K562 (cell line): ENCODE measurements around the gene NOA1. TPM values are rescaled to one million over a fixed set of nuclear protein-coding genes. Genes with fewer than 3 reads are reported as not detected.

Experiments used
- FOSL1 ChIP-seq: fragments of 200-800 bp; sonication (Bioruptor generic); conservative IDR thresholded peaks from 2 replicates; pipeline ENCODE4 v1.6.1; 2016; ENCODE audit warnings: missing genetic modification characterization, missing compliant biosample characterization
- HDAC2 ChIP-seq: fragments of 450-650 bp; IDR thresholded peaks from 2 replicates; pipeline ENCODE4 v1.6.1; 2016; ENCODE audit warnings: mild to moderate bottlenecking
- HDAC3 ChIP-seq: fragments of 450-650 bp; IDR thresholded peaks from 2 replicates; pipeline ENCODE4 v1.6.1; 2018; ENCODE audit warnings: borderline replicate concordance, mild to moderate bottlenecking, moderate library complexity; ENCODE audit not compliant: partially characterized antibody
- HNRNPLL ChIP-seq: fragments of 200-400 bp; formaldehyde crosslinking; IDR thresholded peaks from 2 replicates; pipeline ENCODE4 v1.6.1; 2017; ENCODE audit warnings: low read length, low read depth, mild to moderate bottlenecking; ENCODE audit not compliant: poor library complexity, severe bottlenecking
- JUN ChIP-seq, 2 experiments: sonication (generic) in 1 of 2; formaldehyde crosslinking in 1 of 2; IDR thresholded peaks; 2 replicates each; pipeline versions ENCODE4 v1.6.1 to v1.8.0; 2012 to 2022; ENCODE audit warnings: borderline replicate concordance in 2 of 2, mild to moderate bottlenecking in 2 of 2, improper control_type of control experiment in 1 of 2, low read depth in 1 of 2, low read length in 1 of 2, missing genetic modification reagents in 1 of 2
- MYBL2 ChIP-seq, 2 experiments: fragments of 450-650 bp in 1 of 2; sonication (generic) in 1 of 2; formaldehyde crosslinking in 1 of 2; IDR thresholded peaks; 2 replicates each; pipeline versions ENCODE4 v1.6.1 to v1.8.1; 2017 to 2022; ENCODE audit warnings: borderline replicate concordance in 1 of 2, inconsistent platforms in 1 of 2, low read depth in 1 of 2, mild to moderate bottlenecking in 1 of 2, missing genetic modification reagents in 1 of 2, moderate library complexity in 1 of 2
- NCOR1 ChIP-seq: fragments of 450-650 bp; IDR thresholded peaks from 2 replicates; pipeline ENCODE4 v1.6.1; 2016; ENCODE audit warnings: mild to moderate bottlenecking, moderate library complexity
- PBX2 ChIP-seq, 2 experiments: IDR thresholded peaks in 1 of 2; conservative IDR thresholded peaks in 1 of 2; 2 replicates each; pipeline ENCODE4 v1.6.1; 2016; ENCODE audit warnings: low read depth in 2 of 2, mild to moderate bottlenecking in 1 of 2, missing compliant biosample characterization in 1 of 2, missing genetic modification characterization in 1 of 2, moderate library complexity in 1 of 2
- TAF9B ChIP-seq: fragments of 450-650 bp; IDR thresholded peaks from 2 replicates; pipeline ENCODE4 v1.6.1; 2018; ENCODE audit warnings: mild to moderate bottlenecking; ENCODE audit not compliant: partially characterized antibody
- TAL1 ChIP-seq: fragments of 450-650 bp; IDR thresholded peaks from 2 replicates; pipeline ENCODE4 v1.6.1; 2016; ENCODE audit warnings: mild to moderate bottlenecking
- TBL1XR1 ChIP-seq, 2 experiments: IDR thresholded peaks; 2 replicates each; pipeline ENCODE4 v1.6.1; 2012; ENCODE audit warnings: improper control_type of control experiment in 2 of 2, low read length in 2 of 2, mild to moderate bottlenecking in 1 of 2
- ZBTB40 ChIP-seq, 2 experiments: fragments of 450-650 bp in 1 of 2; sonication (generic) in 1 of 2; formaldehyde crosslinking in 1 of 2; IDR thresholded peaks; 2 replicates each; pipeline versions ENCODE4 v1.7.1 to v1.9.0; 2016 to 2022; ENCODE audit warnings: inconsistent platforms in 1 of 2, mild to moderate bottlenecking in 1 of 2, missing genetic modification reagents in 1 of 2
- ZNF143 ChIP-seq: sonication (generic); formaldehyde crosslinking; IDR thresholded peaks from 2 replicates; pipeline ENCODE4 v1.9.0; 2022; ENCODE audit warnings: mild to moderate bottlenecking, missing genetic modification reagents
- polyA plus RNA-seq, 8 experiments: library from polyadenylated mRNA; depleted of rRNA in 4 of 8; stranded (reverse) in 5 of 8; unstranded in 3 of 8; fragments of >200 nt; fragmentation: Nextera tagmentation in 2 of 8; fragmentation: Illumina TruSeq in 1 of 8; extraction: Ambion mirVana in 2 of 8; extraction: Trizol in 1 of 8; gene quantifications; 2 replicates each; pipeline versions ENCODE4 v1.2.1 to v1.2.3, GENCODE V29; 2011 to 2014; ENCODE audit warnings: inconsistent platforms in 1 of 8, missing spikeins in 1 of 8
- total RNA-seq, 7 experiments: library from RNA; depleted of rRNA in 6 of 7; stranded (reverse); fragments of >200 nt in 6 of 7; fragmentation: Illumina TruSeq in 2 of 7; extraction: Trizol in 2 of 7; gene quantifications; 2 replicates each; pipeline versions ENCODE4 v1.2.1 to v1.2.3, GENCODE V29; 2011 to 2021; ENCODE audit warnings: low replicate concordance in 1 of 7

Gene NOA1
- total and polyA plus RNA-seq, 9 of the 15 experiments (the other 6 are each of a cell fraction or from before 2014, with no cell fraction given): 2.6 to 26.6 (median 16.7) TPM

GRCh38 chr4:56981795-56982201 is 4.4 kb upstream of the NOA1 start (continued):
- TF ChIP-seq PBX2 (CRISPR knock-in tag; IDR thresholded peaks at IDR 0.05; ENCODE audit: low read depth) (no peak), PBX2 (tag; conservative IDR thresholded peaks at IDR 0.05; ENCODE audit: low read depth) (peak; percentile 47; the same call in 1 of the 2 replicates), ZNF143 (CRISPR knock-in tag) (no peak), TAF9B (peak; percentile 60), HNRNPLL (no peak), TBL1XR1 (IDR thresholded peaks at IDR 0.05; ENCODE audit: low read length in 2 of 2) (peak in 1 of 2 experiments; percentile 37; a peak in 1 of 4 replicates), NCOR1 (peak; percentile 24; the same call in 1 of the 2 replicates), TAL1 (peak; percentile 19; the same call in 1 of the 2 replicates), FOSL1 (tag) (peak; percentile 55), HDAC2 (peak; percentile 69; the same call in 1 of the 2 replicates), ZBTB40 (IDR thresholded peaks at IDR 0.05) (peak; percentile 51; the same call in 1 of the 2 replicates), ZBTB40 (CRISPR knock-in tag; IDR thresholded peaks at IDR 0.05) (no peak), JUN (IDR thresholded peaks at IDR 0.05; ENCODE audit: borderline replicate concordance, low read depth, low read length) (peak; percentile 83), JUN (CRISPR knock-in tag; IDR thresholded peaks at IDR 0.05; ENCODE audit: borderline replicate concordance) (no peak), HDAC3 (peak; percentile 58), MYBL2 (IDR thresholded peaks at IDR 0.05; ENCODE audit: low read depth) (peak; percentile 74), MYBL2 (CRISPR knock-in tag; IDR thresholded peaks at IDR 0.05; ENCODE audit: borderline replicate concordance) (no peak)
